ENCODE results near the gene FAM184A.

DNA sequence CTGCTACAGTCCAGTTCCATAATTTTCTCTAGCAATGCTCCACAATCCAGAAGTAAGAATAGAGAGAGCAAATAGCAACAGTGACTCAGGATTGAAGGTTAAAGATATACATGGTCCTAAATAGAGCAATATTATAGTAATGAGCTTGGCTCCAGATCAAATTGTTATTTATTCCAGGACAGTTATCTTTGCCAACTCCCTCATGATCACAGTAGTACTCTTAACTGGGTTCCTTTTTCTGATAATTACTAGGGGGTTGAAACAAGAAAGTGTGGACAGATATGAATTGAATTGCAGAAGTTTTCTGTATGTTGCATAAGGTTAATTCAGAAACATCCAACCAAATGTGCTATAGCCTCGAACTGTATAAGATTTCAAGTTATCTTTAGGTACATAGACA, 11.9 kb downstream of the FAM184A start:
- TF ChIP-seq ELF4 (IDR thresholded peaks at IDR 0.05) (no peak), FOXK2 (IDR thresholded peaks at IDR 0.05) (no peak), L3MBTL2 (conservative IDR thresholded peaks at IDR 0.05) (no peak), NFRKB (IDR thresholded peaks at IDR 0.05) (no peak), FOXA1 (IDR thresholded peaks at IDR 0.05) (no peak), SUZ12 (IDR thresholded peaks at IDR 0.05) (no peak), TARDBP (IDR thresholded peaks at IDR 0.05) (no peak), FOXM1 (IDR thresholded peaks at IDR 0.05; ENCODE audit: borderline replicate concordance) (no peak), ARNT (IDR thresholded peaks at IDR 0.05) (no peak)

Data from HEK293T (cell line).